ENCODE data around the gene CDH4. TPM values are rescaled to one million over a fixed set of nuclear protein-coding genes. Genes with fewer than 3 reads are reported as not detected.

Gene CDH4
- total and polyA plus RNA-seq, 2 of the 4 experiments (the other 2 are of a cell fraction), result 1.6 to 3.5 TPM

DNA sequence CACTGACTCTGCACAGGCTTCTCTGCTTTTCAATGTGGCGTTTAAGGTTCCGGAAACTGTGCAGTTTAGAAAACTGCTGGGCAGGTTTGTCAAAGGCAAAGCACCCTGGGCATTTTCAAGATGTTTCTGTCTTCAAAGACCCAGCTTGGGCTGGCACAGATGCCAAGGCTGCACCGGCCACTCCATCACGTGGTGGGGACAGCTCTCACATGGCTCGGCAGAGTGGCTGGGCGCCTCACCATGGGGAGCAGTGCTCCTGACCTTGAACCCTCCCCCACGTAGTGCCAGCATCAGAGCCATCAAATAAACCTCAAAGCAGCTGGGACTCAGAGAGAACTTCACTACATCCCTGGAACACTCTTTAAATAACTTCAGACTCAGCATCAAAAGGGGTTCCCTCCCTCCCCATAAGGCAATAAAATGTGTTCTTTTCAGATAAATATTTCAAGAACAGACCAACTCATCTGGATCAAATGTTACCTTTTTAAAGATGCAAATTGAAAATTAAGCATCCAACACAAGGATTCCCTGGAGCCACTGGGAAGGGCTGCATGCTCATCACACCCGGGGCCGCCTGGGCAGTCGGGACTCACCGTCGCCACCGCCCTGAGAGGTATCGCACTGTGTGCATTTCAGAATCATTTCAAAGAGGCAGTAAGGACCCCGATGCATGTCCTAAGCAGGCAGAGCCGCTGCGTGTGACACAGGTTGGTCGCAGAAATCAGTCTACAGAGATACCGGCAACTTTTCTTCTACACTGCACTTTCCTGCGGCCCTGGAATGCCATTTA is 157.1 kb downstream of the CDH4 start:
- no peak overlapping the region for H3K4ac ChIP-seq (ENCODE audit: low read depth, low read length)
- ATAC-seq (ENCODE audit: low read depth), result no peak
- peaks cover 4% of the 10 kb centered on the region; the same call in 1 of the 2 replicates for H3K9me3 ChIP-seq (ENCODE audit: control insufficient read depth, insufficient read depth, low read length)
- H2AK5ac ChIP-seq (ENCODE audit: low read depth, low read length), result no peak overlapping the region
- H3K27me3 ChIP-seq (ENCODE audit: control insufficient read depth, insufficient read depth, low read length), result no peaks in the 10 kb centered on the region
- no peak overlapping the region for H3K14ac ChIP-seq (replicated peaks; ENCODE audit: low read depth, low read length)
- dilution Hi-C loops (cut with HindIII; ENCODE audit: low sequenced_read_pairs, unreplicated experiment), result no loop called here
- DNase-seq, result no peak
- TF ChIP-seq MAFK (IDR thresholded peaks at IDR 0.05; ENCODE audit: low read depth, low read length) (no peak), POLR2A (IDR thresholded peaks at IDR 0.05; ENCODE audit: low read depth, low read length) (no peak), MXI1 (IDR thresholded peaks at IDR 0.05; ENCODE audit: borderline replicate concordance, low read depth, low read length) (no peak), FOS (IDR thresholded peaks at IDR 0.05; ENCODE audit: low read depth, low read length) (no peak), SMC3 (IDR thresholded peaks at IDR 0.05; ENCODE audit: low read depth, low read length) (no peak), RCOR1 (IDR thresholded peaks at IDR 0.05; ENCODE audit: insufficient replicate concordance, low read length) (no peak), RFX5 (IDR thresholded peaks at IDR 0.05; ENCODE audit: low read depth, low read length) (no peak), MAZ (IDR thresholded peaks at IDR 0.05; ENCODE audit: borderline replicate concordance, low read depth, low read length) (no peak), CHD1 (IDR thresholded peaks at IDR 0.05; ENCODE audit: low read depth, low read length) (no peak), CEBPB (IDR thresholded peaks at IDR 0.05; ENCODE audit: low read depth, low read length) (no peak), BHLHE40 (IDR thresholded peaks at IDR 0.05; ENCODE audit: low read depth, low read length) (no peak), RAD21 (IDR thresholded peaks at IDR 0.05; ENCODE audit: low read length) (no peak), NFE2L2 (IDR thresholded peaks at IDR 0.05; ENCODE audit: low read depth, low read length) (no peak)
- TF ChIP-seq, protein P1, sequence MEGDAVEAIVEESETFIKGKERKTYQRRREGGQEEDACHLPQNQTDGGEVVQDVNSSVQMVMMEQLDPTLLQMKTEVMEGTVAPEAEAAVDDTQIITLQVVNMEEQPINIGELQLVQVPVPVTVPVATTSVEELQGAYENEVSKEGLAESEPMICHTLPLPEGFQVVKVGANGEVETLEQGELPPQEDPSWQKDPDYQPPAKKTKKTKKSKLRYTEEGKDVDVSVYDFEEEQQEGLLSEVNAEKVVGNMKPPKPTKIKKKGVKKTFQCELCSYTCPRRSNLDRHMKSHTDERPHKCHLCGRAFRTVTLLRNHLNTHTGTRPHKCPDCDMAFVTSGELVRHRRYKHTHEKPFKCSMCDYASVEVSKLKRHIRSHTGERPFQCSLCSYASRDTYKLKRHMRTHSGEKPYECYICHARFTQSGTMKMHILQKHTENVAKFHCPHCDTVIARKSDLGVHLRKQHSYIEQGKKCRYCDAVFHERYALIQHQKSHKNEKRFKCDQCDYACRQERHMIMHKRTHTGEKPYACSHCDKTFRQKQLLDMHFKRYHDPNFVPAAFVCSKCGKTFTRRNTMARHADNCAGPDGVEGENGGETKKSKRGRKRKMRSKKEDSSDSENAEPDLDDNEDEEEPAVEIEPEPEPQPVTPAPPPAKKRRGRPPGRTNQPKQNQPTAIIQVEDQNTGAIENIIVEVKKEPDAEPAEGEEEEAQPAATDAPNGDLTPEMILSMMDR (conservative IDR thresholded peaks at IDR 0.05; ENCODE audit: low read depth, low read length), result no peak
- TF ChIP-seq, protein P2, sequence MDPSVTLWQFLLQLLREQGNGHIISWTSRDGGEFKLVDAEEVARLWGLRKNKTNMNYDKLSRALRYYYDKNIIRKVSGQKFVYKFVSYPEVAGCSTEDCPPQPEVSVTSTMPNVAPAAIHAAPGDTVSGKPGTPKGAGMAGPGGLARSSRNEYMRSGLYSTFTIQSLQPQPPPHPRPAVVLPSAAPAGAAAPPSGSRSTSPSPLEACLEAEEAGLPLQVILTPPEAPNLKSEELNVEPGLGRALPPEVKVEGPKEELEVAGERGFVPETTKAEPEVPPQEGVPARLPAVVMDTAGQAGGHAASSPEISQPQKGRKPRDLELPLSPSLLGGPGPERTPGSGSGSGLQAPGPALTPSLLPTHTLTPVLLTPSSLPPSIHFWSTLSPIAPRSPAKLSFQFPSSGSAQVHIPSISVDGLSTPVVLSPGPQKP (IDR thresholded peaks at IDR 0.05; ENCODE audit: borderline replicate concordance, low read depth, low read length), result no peak
- TF ChIP-seq, protein P3, sequence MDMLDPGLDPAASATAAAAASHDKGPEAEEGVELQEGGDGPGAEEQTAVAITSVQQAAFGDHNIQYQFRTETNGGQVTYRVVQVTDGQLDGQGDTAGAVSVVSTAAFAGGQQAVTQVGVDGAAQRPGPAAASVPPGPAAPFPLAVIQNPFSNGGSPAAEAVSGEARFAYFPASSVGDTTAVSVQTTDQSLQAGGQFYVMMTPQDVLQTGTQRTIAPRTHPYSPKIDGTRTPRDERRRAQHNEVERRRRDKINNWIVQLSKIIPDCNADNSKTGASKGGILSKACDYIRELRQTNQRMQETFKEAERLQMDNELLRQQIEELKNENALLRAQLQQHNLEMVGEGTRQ (IDR thresholded peaks at IDR 0.05; ENCODE audit: low read depth, low read length), result no peak
- CTCF ChIA-PET, result no interaction called here
- no peak overlapping the region for H2AFZ ChIP-seq (replicated peaks; ENCODE audit: low read length, poor library complexity)
- H3K4me2 ChIP-seq (ENCODE audit: low read depth, low read length), result no peak overlapping the region
- no peak overlapping the region for H2BK20ac ChIP-seq (ENCODE audit: low read depth, low read length)
- no peak overlapping the region for H3K4me3 ChIP-seq (ENCODE audit: insufficient read depth, low read depth, low read length)
- H4K8ac ChIP-seq (ENCODE audit: low read depth in 2 of 2, low read length in 2 of 2), result no peak overlapping the region
- no peak overlapping the region for H3K56ac ChIP-seq (ENCODE audit: extremely low read depth, insufficient read depth, low read length)
- no peak overlapping the region for H2BK15ac ChIP-seq (ENCODE audit: low read depth, low read length)
- H3K27ac ChIP-seq (ENCODE audit: insufficient read depth, low read length), result no peak overlapping the region
- no peak overlapping the region for H4K91ac ChIP-seq (ENCODE audit: insufficient read depth, low read depth, low read length)
- POLR2A ChIA-PET (ENCODE audit: unreplicated experiment), result no interaction called here
- H3K36me3 ChIP-seq (ENCODE audit: control insufficient read depth, insufficient read depth, low read length), result no peaks in the 10 kb centered on the region
- no TSS peak for BruUV-seq (replicated peaks)
- no peaks in the 10 kb centered on the region for H3K4me1 ChIP-seq (ENCODE audit: control insufficient read depth, insufficient read depth, low read length)
- no peak overlapping the region for H2BK120ac ChIP-seq (ENCODE audit: low read depth, low read length)
- no peaks in the 10 kb centered on the region; the same call in 1 of the 2 replicates for H4K20me1 ChIP-seq (ENCODE audit: insufficient read depth, low read length)
- H3K79me1 ChIP-seq (ENCODE audit: low read depth in 1 of 2, low read length in 2 of 2), result no peaks in the 10 kb centered on the region
- H2AK9ac ChIP-seq (replicated peaks; ENCODE audit: low read depth, low read length, poor library complexity), result no peak overlapping the region
- WGBS, 2 experiments (ENCODE audit: extremely low coverage in 2 of 2, insufficient read length in 1 of 2), result 89% methylated on average over 11 of the region's 20 CpGs; no CpG with 5 or more reads in 1 of the 2 experiments
- H2BK5ac ChIP-seq (ENCODE audit: low read depth, low read length, poor library complexity, severe bottlenecking), result no peak overlapping the region
- intact Hi-C loops (cut with micrococcal nuclease), result no loop called here
- H3K23ac ChIP-seq (ENCODE audit: low read depth, low read length), result no peak overlapping the region
- no peak overlapping the region for H4K5ac ChIP-seq (ENCODE audit: low read depth, low read length)
- H3K18ac ChIP-seq (ENCODE audit: low read depth, low read length), result no peak overlapping the region
- H3K9me1 ChIP-seq (ENCODE audit: insufficient read depth, low read length), result no peaks in the 10 kb centered on the region
- no peak overlapping the region for H3K9ac ChIP-seq (ENCODE audit: low read depth, low read length)
- in situ Hi-C loops (cut with MboI; ENCODE audit: low sequenced_read_pairs), result no loop called here

Data from IMR-90 (cell line).